ENCODE measurements around the gene BPTF.

The BPTF gene

GRCh38 chr17:68019675-68020408 lies 194.5 kb downstream of the BPTF start (continued):
- TF ChIP-seq TRIM28 (IDR thresholded peaks at IDR 0.05; ENCODE audit: borderline replicate concordance, low read length) (peak; percentile 89), PRDM1 (tag by site-specific recombination; IDR thresholded peaks at IDR 0.05) (peak; percentile 65; the same call in 1 of the 2 replicates), SP2 (tag by site-specific recombination; IDR thresholded peaks at IDR 0.05) (peak; percentile 67), ZNF302 (tag by site-specific recombination; IDR thresholded peaks at IDR 0.05; ENCODE audit: low read depth) (no peak), ZFHX2 (tag by site-specific recombination; conservative IDR thresholded peaks at IDR 0.05) (peak; percentile 99), BCL6B (tag by site-specific recombination; IDR thresholded peaks at IDR 0.05) (0 out of 2 replicates have a peak, but pooled peaks have one; percentile 5), ZBTB20 (tag by site-specific recombination; IDR thresholded peaks at IDR 0.05) (peak; percentile 97), ZNF658 (tag by site-specific recombination; IDR thresholded peaks at IDR 0.05) (no peak), GLI2 (tag by site-specific recombination; IDR thresholded peaks at IDR 0.05; ENCODE audit: borderline replicate concordance, low read depth) (peak; percentile 53; the same call in 1 of the 2 replicates), ZNF624 (tag by site-specific recombination; IDR thresholded peaks at IDR 0.05) (no peak), ZXDB (tag by site-specific recombination; IDR thresholded peaks at IDR 0.05) (peak; percentile 84), ZIC2 (tag by site-specific recombination; IDR thresholded peaks at IDR 0.05) (peak; percentile 84), ZNF433 (tag by site-specific recombination; IDR thresholded peaks at IDR 0.05; ENCODE audit: low read depth) (no peak), ZNF792 (tag by site-specific recombination; IDR thresholded peaks at IDR 0.05) (no peak), KLF1 (tag by site-specific recombination; IDR thresholded peaks at IDR 0.05) (peak; percentile 64; the same call in 1 of the 2 replicates), ZFP69B (tag by site-specific recombination; IDR thresholded peaks at IDR 0.05) (peak; percentile 80; the same call in 1 of the 2 replicates), REST (tag by site-specific recombination; IDR thresholded peaks at IDR 0.05) (peak; percentile 59), KLF10 (tag by site-specific recombination; IDR thresholded peaks at IDR 0.05) (peak; percentile 84; the same call in 1 of the 2 replicates), BCL11A (tag by site-specific recombination; IDR thresholded peaks at IDR 0.05; ENCODE audit: low read depth) (peak; percentile 57; the same call in 1 of the 2 replicates), ZNF274 (IDR thresholded peaks at IDR 0.05; ENCODE audit: low read length) (no peak), ZNF274 (tag by site-specific recombination; IDR thresholded peaks at IDR 0.05; ENCODE audit: borderline replicate concordance) (no peak), ZSCAN18 (tag by site-specific recombination; IDR thresholded peaks at IDR 0.05) (peak; percentile 95), INSM2 (tag by site-specific recombination; IDR thresholded peaks at IDR 0.05) (peak; percentile 86), ZNF76 (tag by site-specific recombination; IDR thresholded peaks at IDR 0.05; ENCODE audit: borderline replicate concordance, low read depth) (peak; percentile 93), ZNF121 (tag by site-specific recombination; IDR thresholded peaks at IDR 0.05) (0 out of 2 replicates have a peak, but pooled peaks have one; percentile 19), ZBTB44 (tag by site-specific recombination; IDR thresholded peaks at IDR 0.05) (peak; percentile 7; the same call in 1 of the 2 replicates), ZNF785 (tag by site-specific recombination; IDR thresholded peaks at IDR 0.05) (peak; percentile 89; the same call in 1 of the 2 replicates), ZBTB8A (tag by site-specific recombination; IDR thresholded peaks at IDR 0.05) (peak; percentile 74), ZEB2 (tag by site-specific recombination; IDR thresholded peaks at IDR 0.05) (peak; percentile 97), ZNF2 (tag by site-specific recombination; IDR thresholded peaks at IDR 0.05) (peak; percentile 92), ZNF580 (tag by site-specific recombination; IDR thresholded peaks at IDR 0.05) (peak; percentile 92)
